SU-DHL-6 (cell line): ENCODE measurements around the gene IGFBP4.

Experiments used
- H2AFZ ChIP-seq: fragments of 200-600 bp; sonication (generic); 2 replicates; pipeline ENCODE4 v1.6.1; 2014; ENCODE audit warnings: low read depth, mild to moderate bottlenecking, moderate library complexity, mixed read lengths, antibody characterized with exemption, low read length; ENCODE audit not compliant: severe bottlenecking
- H3F3A ChIP-seq: fragments of 200-600 bp; shearing (Covaris generic); 2 replicates; pipeline ENCODE4 v1.6.0; 2016; ENCODE audit warnings: antibody characterized with exemption, mild to moderate bottlenecking; ENCODE audit not compliant: insufficient read depth
- H3K27ac ChIP-seq: fragments of 200-600 bp; sonication (generic); 2 replicates; pipeline ENCODE4 v1.5.1; 2016; ENCODE audit warnings: low read depth, mild to moderate bottlenecking, low read length, moderate library complexity, mixed read lengths
- H3K27me3 ChIP-seq: fragments of 200-600 bp; sonication (generic), shearing (Covaris generic); 2 replicates; pipeline ENCODE4 v1.6.0; 2014; ENCODE audit warnings: mild to moderate bottlenecking, low read length
- H3K36me3 ChIP-seq: fragments of 200-600 bp; sonication (generic); 2 replicates; pipeline ENCODE4 v1.6.1; 2014; ENCODE audit warnings: mild to moderate bottlenecking, low read length, mixed read lengths
- H3K4me2 ChIP-seq: fragments of 300-600, 200-600 bp; shearing (Covaris generic), sonication (generic); 2 replicates; pipeline ENCODE4 v1.6.0; 2014; ENCODE audit warnings: low read length, low read depth, mild to moderate bottlenecking; ENCODE audit not compliant: poor library complexity, severe bottlenecking
- H3K4me3 ChIP-seq: fragments of 200-600 bp; sonication (generic); 2 replicates; pipeline ENCODE4 v1.5.1; 2014; ENCODE audit warnings: antibody characterized with exemption, low read length, mild to moderate bottlenecking, mixed read lengths; ENCODE audit not compliant: insufficient read depth, poor library complexity, severe bottlenecking
- H3K79me2 ChIP-seq: fragments of 200-600 bp; sonication (generic); 2 replicates; pipeline ENCODE4 v1.6.1; 2014; ENCODE audit warnings: mild to moderate bottlenecking, low read length, moderate library complexity; ENCODE audit not compliant: insufficient read depth
- H3K9ac ChIP-seq: fragments of 200-600 bp; sonication (generic); 2 replicates; pipeline ENCODE4 v1.7.0; 2014; ENCODE audit warnings: mild to moderate bottlenecking, low read length
- H3K9me2 ChIP-seq: fragments of 200-600 bp; sonication (generic); replicated peaks from 2 replicates; pipeline ENCODE4 v1.6.1; 2014; ENCODE audit warnings: low read length; ENCODE audit not compliant: insufficient read depth
- H3K9me3 ChIP-seq: fragments of 200-600 bp; sonication (generic); 2 replicates; pipeline ENCODE4 v1.6.1; 2014; ENCODE audit warnings: low read length, mixed read lengths; ENCODE audit not compliant: insufficient read depth
- H4K20me1 ChIP-seq: fragments of 200-600 bp; sonication (generic); 2 replicates; pipeline ENCODE4 v1.6.1; 2014; ENCODE audit warnings: low read depth, mild to moderate bottlenecking, antibody characterized with exemption, low read length, moderate library complexity, mixed read lengths
- EZH2phosphoT487 ChIP-seq: fragments of 200-600 bp; sonication (generic), shearing (Covaris generic); conservative IDR thresholded peaks from 2 replicates; pipeline ENCODE4 v1.6.1; 2018; ENCODE audit warnings: mild to moderate bottlenecking, antibody characterized with exemption, low read length, moderate library complexity, mixed read lengths
- TF ChIP-seq, protein P1 (sequence below): fragments of 200-600 bp; sonication (generic); IDR thresholded peaks from one replicate; pipeline ENCODE4 v1.5.1; 2017; ENCODE audit warnings: antibody characterized with exemption, mild to moderate bottlenecking, low read length, moderate library complexity; ENCODE audit not compliant: insufficient read depth, poor library complexity, severe bottlenecking

IGFBP4 gene

DNA sequence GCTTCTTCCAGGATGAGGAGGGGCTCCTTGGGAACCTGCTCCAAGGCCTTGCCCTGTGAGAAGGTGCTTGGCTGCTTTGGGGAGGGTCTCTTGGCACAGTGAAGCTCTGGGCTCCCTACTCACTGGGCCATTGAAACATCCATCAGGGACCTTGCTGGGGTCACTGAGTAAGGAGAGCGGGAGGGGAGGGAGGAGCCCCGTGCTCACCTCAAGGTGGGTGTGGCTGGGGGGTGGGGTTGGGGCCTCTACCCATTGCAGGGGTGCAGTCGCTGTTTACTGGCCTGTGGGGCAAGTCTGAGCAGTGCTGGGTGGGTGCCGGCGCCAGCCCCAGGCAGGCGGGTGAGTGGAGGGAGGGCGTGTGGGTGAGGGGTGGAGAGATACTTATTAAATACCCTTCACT lies 48.2 kb downstream of the IGFBP4 start:
- no peak overlapping the region for H3K4me2 ChIP-seq
- no peaks in the 10 kb centered on the region for H3F3A ChIP-seq
- no peak overlapping the region for H2AFZ ChIP-seq
- no peaks in the 10 kb centered on the region for H4K20me1 ChIP-seq
- H3K9me3 ChIP-seq, result no peaks in the 10 kb centered on the region
- H3K4me3 ChIP-seq, result no peak overlapping the region
- H3K27me3 ChIP-seq, result no peaks in the 10 kb centered on the region
- TF ChIP-seq, protein P1, sequence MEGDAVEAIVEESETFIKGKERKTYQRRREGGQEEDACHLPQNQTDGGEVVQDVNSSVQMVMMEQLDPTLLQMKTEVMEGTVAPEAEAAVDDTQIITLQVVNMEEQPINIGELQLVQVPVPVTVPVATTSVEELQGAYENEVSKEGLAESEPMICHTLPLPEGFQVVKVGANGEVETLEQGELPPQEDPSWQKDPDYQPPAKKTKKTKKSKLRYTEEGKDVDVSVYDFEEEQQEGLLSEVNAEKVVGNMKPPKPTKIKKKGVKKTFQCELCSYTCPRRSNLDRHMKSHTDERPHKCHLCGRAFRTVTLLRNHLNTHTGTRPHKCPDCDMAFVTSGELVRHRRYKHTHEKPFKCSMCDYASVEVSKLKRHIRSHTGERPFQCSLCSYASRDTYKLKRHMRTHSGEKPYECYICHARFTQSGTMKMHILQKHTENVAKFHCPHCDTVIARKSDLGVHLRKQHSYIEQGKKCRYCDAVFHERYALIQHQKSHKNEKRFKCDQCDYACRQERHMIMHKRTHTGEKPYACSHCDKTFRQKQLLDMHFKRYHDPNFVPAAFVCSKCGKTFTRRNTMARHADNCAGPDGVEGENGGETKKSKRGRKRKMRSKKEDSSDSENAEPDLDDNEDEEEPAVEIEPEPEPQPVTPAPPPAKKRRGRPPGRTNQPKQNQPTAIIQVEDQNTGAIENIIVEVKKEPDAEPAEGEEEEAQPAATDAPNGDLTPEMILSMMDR, result no peak
- TF ChIP-seq EZH2phosphoT487, result no peak
- no peaks in the 10 kb centered on the region for H3K36me3 ChIP-seq
- no peaks in the 10 kb centered on the region for H3K79me2 ChIP-seq
- no peak overlapping the region for H3K27ac ChIP-seq
- H3K9ac ChIP-seq, result no peak overlapping the region
- no peaks in the 10 kb centered on the region for H3K9me2 ChIP-seq

DNA sequence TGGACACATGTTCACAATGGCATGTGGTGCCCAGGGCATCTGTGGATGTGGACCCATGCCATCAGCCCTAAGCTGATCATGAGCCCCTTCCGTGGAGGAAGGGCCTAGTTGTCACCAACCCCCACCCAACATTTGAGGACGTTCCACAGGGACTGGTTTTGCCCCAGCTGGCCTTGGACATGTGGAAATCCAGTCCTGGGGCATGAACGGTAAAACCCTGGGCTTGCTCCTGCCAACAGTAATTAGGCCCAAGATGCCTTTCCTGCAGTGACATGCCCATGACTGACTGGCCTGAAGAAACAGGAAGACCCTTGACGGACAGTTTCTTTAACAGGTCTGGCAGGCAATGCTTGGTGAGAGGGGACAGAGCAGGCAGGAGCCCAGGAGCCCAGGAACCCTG lies 50.4 kb downstream of the IGFBP4 start:
- H3K4me3 ChIP-seq, result no peak overlapping the region
- H3K9me2 ChIP-seq, result no peaks in the 10 kb centered on the region
- H3K27ac ChIP-seq, result no peak overlapping the region
- no peaks in the 10 kb centered on the region for H4K20me1 ChIP-seq
- H3K27me3 ChIP-seq, result no peaks in the 10 kb centered on the region
- H3K36me3 ChIP-seq, result no peaks in the 10 kb centered on the region
- TF ChIP-seq, protein P1, result no peak
- no peak for TF ChIP-seq EZH2phosphoT487
- H3K4me2 ChIP-seq, result no peak overlapping the region
- H2AFZ ChIP-seq, result no peak overlapping the region
- no peaks in the 10 kb centered on the region for H3K79me2 ChIP-seq
- no peaks in the 10 kb centered on the region for H3F3A ChIP-seq
- H3K9me3 ChIP-seq, result no peaks in the 10 kb centered on the region
- H3K9ac ChIP-seq, result no peak overlapping the region

DNA sequence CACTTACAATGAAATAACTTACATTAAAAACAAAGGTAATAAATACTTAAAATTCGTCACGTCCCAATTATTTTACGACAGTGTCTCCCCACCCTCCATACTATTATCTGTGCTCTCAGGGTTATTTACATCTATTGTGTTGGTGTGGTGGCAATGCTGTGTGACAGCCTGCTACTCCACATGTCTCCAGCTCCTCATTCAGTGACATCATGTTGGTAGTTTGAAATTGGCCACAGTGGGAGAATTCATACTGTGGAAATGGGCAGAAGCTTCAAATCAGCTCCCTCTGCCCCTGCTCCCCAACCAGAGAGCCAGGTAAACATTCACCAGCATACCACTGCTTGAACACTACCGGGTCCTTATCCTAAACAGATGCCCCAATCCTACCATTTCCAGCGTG lies 51.9 kb downstream of the IGFBP4 start:
- Histone ChIP-seq H3F3A (no peaks in the 10 kb centered on the region), H3K27ac (no peak overlapping the region), H3K79me2 (no peaks in the 10 kb centered on the region), H3K9me2 (no peaks in the 10 kb centered on the region), H3K27me3 (no peaks in the 10 kb centered on the region), H4K20me1 (no peaks in the 10 kb centered on the region), H2AFZ (no peak overlapping the region), H3K4me3 (no peak overlapping the region), H3K9me3 (no peaks in the 10 kb centered on the region), H3K9ac (no peak overlapping the region), H3K36me3 (no peaks in the 10 kb centered on the region), H3K4me2 (no peak overlapping the region)
- TF ChIP-seq, protein P1, result no peak
- no peak for TF ChIP-seq EZH2phosphoT487
